GM13976 (cell line): ENCODE results near the gene BCL7B.

ENCODE experiments used
- DNase-seq: peaks from one replicate; pipeline ENCODE4 v3.0.0; 2012; ENCODE audit warnings: low spot score
- in situ Hi-C: fragments of 300-500 bp; cut with MboI; formaldehyde crosslinking; loops from one replicate; pipeline ENCODE4 v1.12.0; 2022; ENCODE audit warnings: low sequenced_read_pairs, mixed read lengths, inconsistent platforms; ENCODE audit not compliant: unreplicated experiment
- TF ChIP-seq, protein P1 (sequence below): IDR thresholded peaks from 2 replicates; pipeline ENCODE4 v1.5.1; 2012; ENCODE audit warnings: borderline replicate concordance, mild to moderate bottlenecking; ENCODE audit not compliant: insufficient read depth; ENCODE audit errors: extremely low read depth, missing control alignments, control extremely low read depth

Gene BCL7B

DNA sequence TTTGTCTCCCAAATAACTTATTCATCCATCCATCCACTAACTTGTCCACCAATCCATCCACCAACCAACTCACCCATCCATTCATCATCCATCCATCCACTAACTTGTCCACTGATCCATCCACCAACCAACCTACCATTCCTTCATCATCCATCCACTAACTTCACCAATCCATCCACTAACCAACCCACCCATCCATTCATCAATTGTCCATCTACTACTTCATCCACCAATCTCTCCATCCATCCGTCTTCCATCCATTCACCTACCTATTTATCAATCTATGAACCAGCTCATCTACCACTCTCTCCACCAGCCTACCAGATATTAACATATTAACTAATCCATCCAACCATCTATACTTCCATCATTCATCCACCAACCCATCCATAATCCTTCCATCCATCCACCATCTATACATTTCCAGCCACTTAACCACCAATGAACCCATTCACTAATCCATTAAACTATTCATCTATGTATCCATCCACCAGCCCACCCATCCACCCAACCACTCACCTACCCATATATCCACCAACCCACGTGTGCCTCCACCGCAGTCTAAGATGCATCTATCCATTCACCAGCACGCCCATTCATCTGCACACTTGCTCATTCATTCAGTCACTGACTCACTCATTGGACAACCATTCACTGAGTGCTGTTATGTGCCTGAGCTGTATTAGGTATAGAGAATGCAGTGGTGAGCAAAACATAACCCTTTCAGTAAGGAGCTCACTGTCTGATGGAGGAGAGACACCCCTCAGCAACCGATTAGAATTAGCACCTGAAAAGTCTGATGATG, 40.7 kb upstream of the BCL7B start:
- TF ChIP-seq, protein P1, sequence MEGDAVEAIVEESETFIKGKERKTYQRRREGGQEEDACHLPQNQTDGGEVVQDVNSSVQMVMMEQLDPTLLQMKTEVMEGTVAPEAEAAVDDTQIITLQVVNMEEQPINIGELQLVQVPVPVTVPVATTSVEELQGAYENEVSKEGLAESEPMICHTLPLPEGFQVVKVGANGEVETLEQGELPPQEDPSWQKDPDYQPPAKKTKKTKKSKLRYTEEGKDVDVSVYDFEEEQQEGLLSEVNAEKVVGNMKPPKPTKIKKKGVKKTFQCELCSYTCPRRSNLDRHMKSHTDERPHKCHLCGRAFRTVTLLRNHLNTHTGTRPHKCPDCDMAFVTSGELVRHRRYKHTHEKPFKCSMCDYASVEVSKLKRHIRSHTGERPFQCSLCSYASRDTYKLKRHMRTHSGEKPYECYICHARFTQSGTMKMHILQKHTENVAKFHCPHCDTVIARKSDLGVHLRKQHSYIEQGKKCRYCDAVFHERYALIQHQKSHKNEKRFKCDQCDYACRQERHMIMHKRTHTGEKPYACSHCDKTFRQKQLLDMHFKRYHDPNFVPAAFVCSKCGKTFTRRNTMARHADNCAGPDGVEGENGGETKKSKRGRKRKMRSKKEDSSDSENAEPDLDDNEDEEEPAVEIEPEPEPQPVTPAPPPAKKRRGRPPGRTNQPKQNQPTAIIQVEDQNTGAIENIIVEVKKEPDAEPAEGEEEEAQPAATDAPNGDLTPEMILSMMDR = no peak
- in situ Hi-C loops = no loop called here
- no peak for DNase-seq

GRCh38 chr7:73596191-73597065, 38.9 kb upstream of the BCL7B start:
- TF ChIP-seq, protein P1 = no peak
- no peak for DNase-seq
- in situ Hi-C loops = no loop called here

DNA sequence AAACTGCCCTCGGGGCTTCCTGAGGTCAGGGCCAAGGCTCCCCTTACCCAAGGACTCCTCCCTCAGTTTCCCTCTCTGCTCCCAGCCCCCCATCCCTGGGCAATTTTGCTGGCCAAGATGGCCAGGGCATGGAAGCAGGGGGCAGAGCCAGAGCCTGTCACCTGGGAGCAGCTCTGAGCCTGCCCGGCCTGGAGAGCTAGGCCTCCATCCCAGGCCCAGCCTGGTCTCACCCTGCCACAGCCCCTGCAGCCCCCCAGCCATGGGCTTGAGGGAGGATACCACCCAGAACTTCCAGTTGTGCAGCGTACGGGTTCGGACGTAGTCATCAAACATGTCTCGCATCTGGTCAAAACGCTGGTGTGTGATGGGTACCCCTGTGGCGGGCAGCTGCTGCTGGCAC, 37.9 kb upstream of the BCL7B start:
- in situ Hi-C loops = no loop called here
- no peak for DNase-seq
- TF ChIP-seq, protein P1 = no peak

DNA sequence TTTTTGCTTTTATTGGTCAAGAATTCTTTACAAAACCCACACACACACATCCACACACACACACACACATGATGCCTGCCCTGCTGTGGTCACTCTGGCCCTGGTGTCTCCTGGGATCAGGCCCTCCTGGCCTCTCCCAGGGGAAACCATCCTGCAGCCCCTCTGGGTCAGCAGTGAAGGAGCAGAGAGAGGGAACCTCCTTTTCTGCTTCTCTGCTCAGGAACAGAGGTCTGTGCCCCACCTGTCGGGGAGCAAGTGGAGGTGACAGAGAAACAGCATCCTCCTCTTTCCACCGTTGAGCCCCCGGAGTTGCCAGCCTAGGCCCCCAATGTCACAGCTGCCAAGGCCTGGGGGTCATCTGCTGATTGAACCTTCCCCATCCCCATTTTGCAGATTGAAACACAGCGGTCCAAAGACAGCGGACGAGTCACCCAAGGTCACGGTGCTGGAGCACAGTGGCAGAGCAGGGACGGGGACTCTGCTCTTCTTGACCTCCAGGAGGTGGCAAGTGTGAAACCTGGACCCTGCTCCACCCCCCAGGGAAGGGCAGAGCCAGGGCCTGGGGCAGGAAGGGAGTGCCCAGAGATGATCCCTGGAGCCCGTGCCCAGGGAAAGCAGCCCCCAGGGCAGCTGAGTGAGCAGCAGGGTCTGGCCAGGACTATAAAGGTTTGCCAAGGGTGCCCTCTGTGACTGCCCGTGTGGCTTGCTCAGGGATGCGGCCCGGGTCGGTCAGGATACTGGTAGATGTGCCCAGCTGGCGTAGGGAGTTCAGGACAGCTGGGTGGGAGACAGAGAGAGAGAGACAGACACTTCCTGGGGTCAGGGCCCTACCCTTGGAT, 35.9 kb upstream of the BCL7B start:
- TF ChIP-seq, protein P1 = no peak
- no peak for DNase-seq
- in situ Hi-C loops = no loop called here

GRCh38 chr7:73586911-73587310, 29.4 kb upstream of the BCL7B start:
- DNase-seq = no peak
- in situ Hi-C loops = no loop called here
- TF ChIP-seq, protein P1 = no peak

- TF ChIP-seq, protein P1 = no peak
Observed at GRCh38 chr7:73585196-73585595, 27.7 kb upstream of the BCL7B start.

More at GRCh38 chr7:73585196-73585595, 27.7 kb upstream of the BCL7B start:
- in situ Hi-C loops = no loop called here
- no peak for DNase-seq
